Neutrophil (primary cell): Measurements from ENCODE around the gene ATP9A.
"Not testable (repeated sequence)": the region's sequence is repeated elsewhere in the genome, so short reads cannot be mapped to it uniquely, and the experiment has no call there.

Experiments
- H3K27ac ChIP-seq: fragments of 200-600 bp; sonication (generic); 2 replicates; pipeline ENCODE4 v1.5.1; 2016; ENCODE audit warnings: mild to moderate bottlenecking, moderate library complexity
- H3K27me3 ChIP-seq: fragments of 200-600 bp; sonication (generic); 2 replicates; pipeline ENCODE4 v1.6.0; 2016; ENCODE audit warnings: mild to moderate bottlenecking
- H3K36me3 ChIP-seq: fragments of 200-600 bp; sonication (generic); 2 replicates; pipeline ENCODE4 v1.5.1; 2017
- H3K4me1 ChIP-seq, 2 experiments: fragments of 200-600 bp in 1 of 2; sonication (generic) in 1 of 2; 1 replicate in 1 of 2; 2 replicates in 1 of 2; pipeline versions ENCODE4 v1.5.1 to v1.6.1; 2013 to 2016; ENCODE audit warnings: low read depth in 1 of 2, low read length in 1 of 2, mild to moderate bottlenecking in 1 of 2, moderate library complexity in 1 of 2; ENCODE audit not compliant: control insufficient read depth in 1 of 2, insufficient read depth in 1 of 2
- H3K4me3 ChIP-seq, 2 experiments: fragments of 200-600 bp in 1 of 2; sonication (generic) in 1 of 2; 1 replicate in 1 of 2; 2 replicates in 1 of 2; pipeline ENCODE4 v1.5.1; 2013 to 2016; ENCODE audit warnings: low read depth in 1 of 2, low read length in 1 of 2, mild to moderate bottlenecking in 1 of 2, moderate library complexity in 1 of 2
- H3K9me3 ChIP-seq: fragments of 200-600 bp; sonication (generic); 2 replicates; pipeline ENCODE4 v1.5.1; 2016
- CTCF ChIP-seq: fragments of 200-600 bp; sonication (generic); IDR thresholded peaks from 2 replicates; pipeline ENCODE4 v1.5.1; 2016; ENCODE audit warnings: antibody characterized with exemption

The ATP9A gene

GRCh38 chr20:51569815-51570738 lies 198.1 kb downstream of the ATP9A start:
- TF ChIP-seq CTCF = no peak
- Histone ChIP-seq H3K27ac (no peak overlapping the region), H3K4me3 (no peak overlapping the region), H3K9me3 (no peaks in the 10 kb centered on the region), H3K36me3 (no peaks in the 10 kb centered on the region), H3K27me3 (peaks cover 25% of the 10 kb centered on the region), H3K4me1 (no peaks in the 10 kb centered on the region)

GRCh38 chr20:51568533-51568932 lies 199.7 kb downstream of the ATP9A start:
- not testable (repeated sequence) for H3K9me3 ChIP-seq, H3K4me3 ChIP-seq, H3K27ac ChIP-seq, H3K4me1 ChIP-seq, H3K36me3 ChIP-seq
- H3K27me3 ChIP-seq = peaks cover 40% of the 10 kb centered on the region

GRCh38 chr20:51567622-51568021 lies 200.6 kb downstream of the ATP9A start:
- no peak for TF ChIP-seq CTCF
- Histone ChIP-seq H3K36me3 (no peaks in the 10 kb centered on the region), H3K4me3 (no peak overlapping the region), H3K27me3 (peaks cover 49% of the 10 kb centered on the region), H3K27ac (no peak overlapping the region), H3K4me1 (no peaks in the 10 kb centered on the region), H3K9me3 (no peaks in the 10 kb centered on the region)

GRCh38 chr20:51566594-51566993 lies 201.6 kb downstream of the ATP9A start:
- Histone ChIP-seq H3K4me1 (no peaks in the 10 kb centered on the region), H3K27ac (no peak overlapping the region), H3K4me3 (no peak overlapping the region), H3K36me3 (no peaks in the 10 kb centered on the region), H3K27me3 (peaks cover 59% of the 10 kb centered on the region), H3K9me3 (no peaks in the 10 kb centered on the region)
- TF ChIP-seq CTCF = no peak

GRCh38 chr20:51565298-51566144 lies 202.7 kb downstream of the ATP9A start:
- H3K36me3 ChIP-seq = no peaks in the 10 kb centered on the region
- H3K4me3 ChIP-seq = no peak overlapping the region
- TF ChIP-seq CTCF = no peak
- no peaks in the 10 kb centered on the region for H3K4me1 ChIP-seq
- no peak overlapping the region for H3K27ac ChIP-seq
- H3K27me3 ChIP-seq = peaks cover 70% of the 10 kb centered on the region
- no peaks in the 10 kb centered on the region for H3K9me3 ChIP-seq
